IPS-18a (cell line): ENCODE measurements around the gene RIC3.
A peak's percentile ranks its signal among the peaks of the same experiment; 100 is the strongest.

Experiments
- H3K27ac ChIP-seq: one replicate; pipeline ENCODE4 v1.5.1; 2013; ENCODE audit warnings: low read length
- H3K27me3 ChIP-seq: one replicate; pipeline ENCODE4 v1.6.1; 2013; ENCODE audit warnings: mild to moderate bottlenecking, low read length; ENCODE audit not compliant: control insufficient read depth, insufficient read depth
- H3K36me3 ChIP-seq: one replicate; pipeline ENCODE4 v1.6.1; 2013; ENCODE audit warnings: low read depth, low read length; ENCODE audit not compliant: control insufficient read depth
- H3K4me1 ChIP-seq: one replicate; pipeline ENCODE4 v1.6.1; 2013; ENCODE audit warnings: low read depth, low read length; ENCODE audit not compliant: control insufficient read depth
- H3K4me3 ChIP-seq: one replicate; pipeline ENCODE4 v1.5.1; 2013; ENCODE audit warnings: low read length
- H3K9ac ChIP-seq: one replicate; pipeline ENCODE4 v1.6.1; 2013; ENCODE audit warnings: mild to moderate bottlenecking, low read length, moderate library complexity
- H3K9me3 ChIP-seq: one replicate; pipeline ENCODE4 v1.6.1; 2013; ENCODE audit warnings: low read depth, low read length; ENCODE audit not compliant: control insufficient read depth

The RIC3 gene

GRCh38 chr11:8168485-8169257 lies at the start of gene RIC3:
RIC3 (minus strand) TSS chr11:8169025; CDS start chr11:8168989, 36 bp downstream.
- H3K36me3 ChIP-seq, result no peaks in the 10 kb centered on the region
- peaks cover 7% of the 10 kb centered on the region for H3K4me1 ChIP-seq
- peak within 1 kb of the TSS; percentile 37 for H3K27ac ChIP-seq
- no peaks in the 10 kb centered on the region for H3K9me3 ChIP-seq
- H3K27me3 ChIP-seq, result peaks cover 17% of the 10 kb centered on the region
- H3K4me3 ChIP-seq, result peak within 1 kb of the TSS; percentile 92
- H3K9ac ChIP-seq, result peak within 1 kb of the TSS; percentile 71

DNA sequence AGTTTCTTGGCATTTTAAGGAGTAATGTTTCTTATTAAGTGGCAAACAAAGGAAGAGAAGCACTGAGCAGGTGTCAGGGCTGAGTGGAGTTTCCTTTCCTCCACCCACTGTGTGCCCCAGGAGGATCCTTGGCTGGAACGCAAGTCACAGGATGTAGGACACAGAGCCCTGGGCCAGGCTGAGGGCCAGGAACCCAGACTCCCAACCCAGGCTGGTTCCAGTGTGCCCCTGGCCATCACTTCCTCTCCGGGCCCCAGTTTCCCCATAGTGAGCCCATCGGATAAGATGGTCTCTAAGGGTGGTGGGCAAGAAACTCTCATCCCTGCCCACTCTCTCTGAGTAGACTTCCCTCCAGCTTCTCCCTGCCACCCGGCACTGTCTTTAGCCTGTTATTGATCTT lies 49.6 kb upstream of the RIC3 start:
- Histone ChIP-seq H3K36me3 (no peaks in the 10 kb centered on the region), H3K9ac (no peak overlapping the region), H3K9me3 (no peaks in the 10 kb centered on the region), H3K27me3 (no peaks in the 10 kb centered on the region), H3K4me3 (no peak overlapping the region), H3K27ac (no peak overlapping the region), H3K4me1 (peaks cover 3% of the 10 kb centered on the region)

DNA sequence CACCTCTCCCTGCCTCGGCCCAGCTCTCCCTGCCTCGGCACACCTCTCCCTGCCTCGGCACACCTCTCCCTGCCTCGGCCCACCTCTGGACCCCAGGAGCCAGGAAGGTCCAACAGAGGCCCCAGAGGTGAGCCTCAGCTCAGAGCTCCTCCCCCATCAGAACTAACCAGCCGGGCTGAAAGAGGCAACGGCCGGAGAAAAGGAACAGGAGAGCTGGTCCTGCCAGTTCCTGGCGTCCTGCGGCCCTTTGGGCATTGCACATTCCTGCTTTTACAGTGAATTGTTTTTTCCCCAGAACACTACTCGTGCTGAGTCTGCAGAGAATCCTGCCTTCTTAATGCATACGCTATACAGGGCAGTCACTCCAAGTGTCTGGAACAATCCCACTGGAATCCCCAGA lies 49.1 kb upstream of the RIC3 start:
- H3K36me3 ChIP-seq, result no peaks in the 10 kb centered on the region
- no peak overlapping the region for H3K9ac ChIP-seq
- no peak overlapping the region for H3K4me3 ChIP-seq
- H3K4me1 ChIP-seq, result no peaks in the 10 kb centered on the region
- H3K27ac ChIP-seq, result no peak overlapping the region
- H3K9me3 ChIP-seq, result no peaks in the 10 kb centered on the region
- no peaks in the 10 kb centered on the region for H3K27me3 ChIP-seq

DNA sequence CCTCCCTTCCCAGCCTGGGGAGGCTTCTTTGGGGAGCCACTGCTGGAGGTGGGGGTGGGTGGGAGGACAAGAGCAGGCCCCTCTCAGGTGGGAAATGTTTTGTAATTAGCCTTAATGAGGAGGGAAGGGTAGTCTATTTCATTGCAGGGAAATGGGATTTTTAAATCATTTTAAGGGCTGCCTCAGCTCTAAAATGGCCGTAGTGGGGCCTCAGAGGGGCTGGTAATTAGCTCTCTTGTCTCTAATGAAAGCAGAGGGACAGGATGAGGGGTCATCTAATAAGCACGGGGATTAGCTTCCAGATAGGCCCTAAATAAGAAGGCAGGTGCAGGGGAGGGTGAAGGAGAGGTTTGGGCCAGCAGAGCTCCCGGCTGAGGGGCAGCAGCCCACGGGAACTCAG lies 48.3 kb upstream of the RIC3 start:
- H3K4me1 ChIP-seq, result no peaks in the 10 kb centered on the region
- H3K36me3 ChIP-seq, result no peaks in the 10 kb centered on the region
- H3K9me3 ChIP-seq, result no peaks in the 10 kb centered on the region
- H3K27ac ChIP-seq, result no peak overlapping the region
- no peak overlapping the region for H3K4me3 ChIP-seq
- no peaks in the 10 kb centered on the region for H3K27me3 ChIP-seq
- H3K9ac ChIP-seq, result no peak overlapping the region

DNA sequence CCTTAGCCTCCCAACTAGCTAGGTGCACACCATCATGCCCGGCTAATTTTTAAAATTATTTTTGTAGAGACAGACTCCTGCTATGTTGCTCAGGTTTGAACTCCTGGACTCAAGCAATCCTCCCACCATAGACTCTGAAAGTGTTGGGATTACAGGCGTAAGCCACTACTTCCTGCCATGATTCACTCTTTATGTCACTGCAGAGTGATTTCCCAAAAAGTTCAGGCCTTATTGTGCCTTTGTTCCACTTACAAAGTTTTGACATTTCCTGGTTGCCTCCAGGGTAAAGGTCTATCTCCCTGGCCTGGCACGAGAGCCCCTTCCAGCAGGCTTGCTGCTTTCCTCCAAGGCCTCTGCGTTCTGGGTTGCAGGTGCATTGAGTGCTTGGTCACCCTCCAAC lies 44.6 kb upstream of the RIC3 start:
- no peaks in the 10 kb centered on the region for H3K4me1 ChIP-seq
- no peaks in the 10 kb centered on the region for H3K27me3 ChIP-seq
- no peaks in the 10 kb centered on the region for H3K9me3 ChIP-seq
- no peak overlapping the region for H3K27ac ChIP-seq
- H3K4me3 ChIP-seq, result no peak overlapping the region
- no peaks in the 10 kb centered on the region for H3K36me3 ChIP-seq
- H3K9ac ChIP-seq, result no peak overlapping the region

DNA sequence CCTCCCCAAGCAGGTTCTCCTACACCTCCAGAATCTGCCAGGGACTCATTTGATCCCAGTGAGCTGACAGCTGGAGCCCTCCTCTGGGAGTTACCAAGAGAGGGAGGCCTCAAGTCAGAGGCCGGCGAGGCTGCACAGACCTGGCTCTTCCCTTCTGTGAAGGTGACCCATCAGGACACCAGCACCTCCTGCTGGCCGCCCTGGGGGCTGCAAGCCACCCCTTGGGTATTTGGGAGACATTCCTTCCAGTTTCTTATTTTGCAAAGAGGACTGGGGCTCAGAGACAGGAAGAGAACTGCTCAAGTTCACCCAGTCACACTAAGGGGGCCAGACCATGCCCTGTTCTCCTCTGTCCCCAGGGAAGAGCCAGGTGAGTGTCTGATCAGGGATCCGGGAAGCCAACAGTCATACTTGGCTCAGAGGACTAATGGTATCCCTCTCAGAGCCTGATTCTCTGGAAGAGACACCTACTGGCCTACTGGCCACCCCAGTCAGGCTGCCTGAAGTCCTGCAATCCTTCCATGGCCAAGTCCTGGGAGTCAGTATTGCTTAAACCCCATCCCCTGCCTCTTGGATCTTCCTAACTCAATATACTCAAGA lies 40.5 kb upstream of the RIC3 start:
- Histone ChIP-seq H3K9me3 (no peaks in the 10 kb centered on the region), H3K9ac (no peak overlapping the region), H3K36me3 (no peaks in the 10 kb centered on the region), H3K27ac (no peak overlapping the region), H3K27me3 (no peaks in the 10 kb centered on the region), H3K4me1 (no peaks in the 10 kb centered on the region), H3K4me3 (no peak overlapping the region)

DNA sequence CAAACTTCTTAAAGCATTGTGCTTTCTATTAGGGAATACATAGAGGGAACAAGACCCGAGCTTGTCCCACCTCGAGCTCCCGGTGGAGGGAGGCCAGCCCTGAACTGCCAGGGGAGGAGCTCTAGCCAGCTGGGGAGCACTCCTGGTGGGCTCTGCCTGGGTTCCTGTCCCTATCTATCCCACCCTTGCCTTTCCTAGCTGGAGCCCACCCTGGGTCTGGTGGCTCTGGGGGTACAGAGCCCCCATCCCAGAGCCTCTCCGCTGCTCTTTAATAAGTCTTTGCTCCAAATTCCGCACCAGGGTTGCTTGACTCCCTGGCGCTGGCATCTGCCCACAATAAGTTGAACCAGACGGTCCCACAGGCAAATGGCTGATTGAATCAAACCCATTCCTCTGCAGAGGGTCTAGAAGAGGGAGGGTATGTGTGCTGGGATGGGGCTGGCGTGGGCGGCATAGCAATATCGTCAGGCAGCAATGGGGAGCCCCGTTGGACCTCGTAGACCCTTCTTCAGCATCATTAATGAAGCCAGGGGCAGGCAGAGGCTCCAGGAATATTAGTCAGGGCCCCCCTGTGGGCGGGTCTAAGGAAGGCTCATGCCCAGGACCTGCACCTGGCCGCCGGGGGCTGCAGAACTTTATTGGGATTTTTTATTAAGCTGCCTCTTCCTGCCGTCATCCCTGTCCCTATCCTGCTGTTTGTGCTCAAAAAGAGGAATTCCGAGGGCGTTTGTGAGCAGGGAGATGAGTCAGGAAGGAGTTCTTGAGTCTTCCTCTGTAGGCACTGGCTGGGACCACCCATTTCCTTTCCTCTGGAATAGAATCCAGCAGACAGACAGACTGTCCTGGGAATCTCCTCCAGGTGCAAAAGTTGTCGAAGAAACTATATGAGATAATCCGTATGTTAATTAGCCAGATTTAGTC lies 38.5 kb upstream of the RIC3 start:
- Histone ChIP-seq H3K4me3 (no peak overlapping the region), H3K27me3 (no peaks in the 10 kb centered on the region), H3K9ac (no peak overlapping the region), H3K9me3 (no peaks in the 10 kb centered on the region), H3K36me3 (no peaks in the 10 kb centered on the region), H3K27ac (no peak overlapping the region), H3K4me1 (no peaks in the 10 kb centered on the region)

DNA sequence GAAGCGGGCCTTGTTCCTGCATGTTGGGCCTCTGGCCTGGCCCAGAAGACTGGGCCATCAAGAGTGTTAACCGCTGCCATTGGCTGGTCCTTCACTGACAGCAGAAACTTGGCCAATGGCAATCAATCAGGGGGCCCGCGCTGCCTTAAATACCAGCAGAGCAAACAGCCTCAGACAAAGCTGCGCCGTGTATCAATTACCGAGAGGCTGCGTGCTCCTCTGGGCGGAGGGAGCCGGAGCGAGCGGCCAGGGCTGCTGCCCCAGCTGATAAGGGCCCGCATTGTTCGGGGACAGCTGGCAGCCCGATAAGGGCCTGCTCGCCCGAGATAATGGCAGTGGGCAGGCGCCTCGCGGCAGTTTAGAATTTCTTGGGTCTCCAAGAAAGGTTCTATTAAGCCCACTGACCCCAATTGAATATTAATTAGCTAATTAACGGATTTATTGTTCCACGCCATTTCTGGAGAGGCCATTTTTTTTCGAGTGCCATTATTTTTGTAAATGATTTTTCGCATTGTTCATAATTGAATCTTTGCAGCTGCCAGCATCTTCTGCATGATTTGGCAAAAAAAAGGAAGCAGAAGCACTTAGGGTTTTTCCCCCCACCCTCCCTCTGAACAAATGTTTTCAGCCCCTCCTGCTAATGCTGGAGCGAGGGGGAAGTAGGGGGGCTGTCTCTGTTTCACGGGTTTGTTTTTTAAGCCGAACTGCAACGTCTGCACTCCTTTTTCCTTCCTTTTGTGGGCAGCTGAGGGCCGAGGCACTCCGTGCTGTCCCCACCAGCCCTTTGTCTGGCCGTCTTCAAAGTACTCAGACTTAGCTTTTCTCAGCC lies 37.6 kb upstream of the RIC3 start:
- H3K27ac ChIP-seq, result no peak overlapping the region
- H3K4me1 ChIP-seq, result no peaks in the 10 kb centered on the region
- no peaks in the 10 kb centered on the region for H3K9me3 ChIP-seq
- no peaks in the 10 kb centered on the region for H3K36me3 ChIP-seq
- H3K9ac ChIP-seq, result no peak overlapping the region
- H3K27me3 ChIP-seq, result no peaks in the 10 kb centered on the region
- no peak overlapping the region for H3K4me3 ChIP-seq

DNA sequence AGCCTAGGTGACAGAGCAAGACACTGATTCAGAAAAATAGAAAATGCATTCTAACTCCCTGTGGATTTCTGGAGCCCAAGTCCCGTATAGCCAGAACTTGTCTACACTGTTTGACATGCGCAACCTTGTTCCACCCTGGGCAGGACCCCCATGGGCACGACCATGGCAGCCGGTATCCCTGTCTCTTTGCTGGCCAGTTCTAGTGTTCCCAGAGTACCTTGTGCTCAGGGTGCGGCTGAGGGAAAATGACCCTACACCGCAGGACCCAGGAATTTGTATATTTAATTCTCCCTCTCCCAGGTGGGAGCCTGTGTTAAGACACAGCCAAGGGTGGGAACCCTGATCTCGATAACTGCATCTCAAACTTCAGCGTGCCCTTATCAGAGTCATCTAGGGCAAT lies 36.7 kb upstream of the RIC3 start:
- H3K27me3 ChIP-seq, result no peaks in the 10 kb centered on the region
- no peak overlapping the region for H3K9ac ChIP-seq
- H3K4me1 ChIP-seq, result no peaks in the 10 kb centered on the region
- H3K36me3 ChIP-seq, result no peaks in the 10 kb centered on the region
- no peak overlapping the region for H3K4me3 ChIP-seq
- H3K27ac ChIP-seq, result no peak overlapping the region
- H3K9me3 ChIP-seq, result no peaks in the 10 kb centered on the region

- no peaks in the 10 kb centered on the region for H3K27me3 ChIP-seq
- no peaks in the 10 kb centered on the region for H3K9me3 ChIP-seq
- no peak overlapping the region for H3K9ac ChIP-seq
- H3K4me3 ChIP-seq, result no peak overlapping the region
- no peak overlapping the region for H3K27ac ChIP-seq
- no peaks in the 10 kb centered on the region for H3K36me3 ChIP-seq
- H3K4me1 ChIP-seq, result no peaks in the 10 kb centered on the region
These were observed 35.8 kb upstream of the RIC3 start for GRCh38 chr11:8204596-8204995.

DNA sequence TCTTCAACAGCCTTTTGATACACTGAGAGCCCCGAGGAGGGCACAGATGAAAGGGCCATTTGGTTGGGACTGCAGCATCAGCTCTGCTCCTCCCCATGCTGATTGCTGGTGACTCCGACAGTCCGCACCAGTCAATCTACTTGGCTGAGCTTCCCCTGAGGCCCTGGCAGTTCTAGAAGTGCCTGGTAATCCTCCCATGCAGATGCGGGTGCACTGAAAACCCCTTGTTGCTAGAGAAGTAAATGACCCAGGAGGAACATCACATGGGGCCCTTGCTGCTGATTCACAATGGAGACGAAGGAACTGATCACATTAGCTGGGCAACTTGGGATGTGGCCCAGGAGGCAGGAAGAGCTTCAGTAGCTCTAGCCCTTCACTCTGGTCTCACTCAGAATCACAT lies 35.2 kb upstream of the RIC3 start:
- no peaks in the 10 kb centered on the region for H3K27me3 ChIP-seq
- no peak overlapping the region for H3K27ac ChIP-seq
- H3K36me3 ChIP-seq, result no peaks in the 10 kb centered on the region
- no peak overlapping the region for H3K4me3 ChIP-seq
- no peak overlapping the region for H3K9ac ChIP-seq
- no peaks in the 10 kb centered on the region for H3K9me3 ChIP-seq
- no peaks in the 10 kb centered on the region for H3K4me1 ChIP-seq
